Ovary (tissue), 3 donors: ENCODE data around the gene C2orf72.

ENCODE experiments used
- CTCF ChIP-seq, 3 donors: fragments of 450-650 bp in 2 of 3; fragments of 200-600 bp in 1 of 3; IDR thresholded peaks; one replicate each; pipeline versions ENCODE4 v1.5.1 to v1.8.0; 2016 to 2022; ENCODE audit warnings: antibody characterized with exemption in 3 of 3, mild to moderate bottlenecking in 1 of 3
- POLR2A ChIP-seq: fragments of 450-650 bp; IDR thresholded peaks from one replicate; pipeline ENCODE4 v1.6.1; 2017; ENCODE audit warnings: antibody characterized with exemption, mild to moderate bottlenecking, moderate library complexity
- donor health status: DM: no; HTN: no; CAD: no.

GRCh38 chr2:231047274-231047922, 10.1 kb downstream of the C2orf72 start:
- TF ChIP-seq CTCF (IDR thresholded peaks at IDR 0.05), result no peak
- no peak for TF ChIP-seq POLR2A
